Spinal cord (tissue), 10 donors: ENCODE measurements around the gene TCTN2. TPM values are rescaled to one million over a fixed set of nuclear protein-coding genes. Genes with fewer than 3 reads are reported as not detected.

Experiments used
- DNase-seq, 6 donors: peaks; one replicate each; pipeline versions ENCODE4 v3.0.0 to v3.0.0-alpha.2; 2013 to 2015; ENCODE audit warnings: low spot score in 6 of 6, low read depth in 4 of 6
- H3K27ac ChIP-seq: one replicate; pipeline ENCODE4 v1.5.1; 2013; ENCODE audit warnings: low read depth, low read length, control low read depth
- H3K27me3 ChIP-seq: one replicate; pipeline ENCODE4 v1.6.1; 2013; ENCODE audit warnings: low read length; ENCODE audit not compliant: control insufficient read depth, insufficient read depth
- H3K36me3 ChIP-seq: one replicate; pipeline ENCODE4 v1.6.1; 2013; ENCODE audit warnings: low read length; ENCODE audit not compliant: control insufficient read depth, insufficient read depth
- H3K4me1 ChIP-seq: one replicate; pipeline ENCODE4 v1.6.1; 2013; ENCODE audit warnings: low read length; ENCODE audit not compliant: control insufficient read depth, insufficient read depth
- H3K4me3 ChIP-seq: one replicate; pipeline ENCODE4 v1.5.1; 2013; ENCODE audit warnings: low read depth, low read length, control low read depth
- H3K9me3 ChIP-seq: one replicate; pipeline ENCODE4 v1.6.1; 2013; ENCODE audit warnings: low read length; ENCODE audit not compliant: control insufficient read depth, insufficient read depth
- WGBS: methylation state at CpG from one replicate; pipeline ENCODE4 v1.1.5; 2013; ENCODE audit warnings: missing lambda C conversion rate; ENCODE audit not compliant: insufficient coverage; 5-methylcytosine and 5-hydroxymethylcytosine counted together
- long read RNA-seq, 4 donors: transcript quantifications; one replicate each; lab custom pipeline, GENCODE V29; 2026
- polyA plus RNA-seq, 2 donors: library from polyadenylated mRNA; unstranded; fragments of 120-200 nt; gene quantifications; one replicate each; pipeline ENCODE4 v1.2.1, GENCODE V29; 2013; ENCODE audit not compliant: insufficient read length in 2 of 2
- total RNA-seq, 2 donors: library from RNA; depleted of rRNA in 1 of 2; stranded (reverse); fragments of 120-200 nt in 1 of 2; fragments of >200 nt in 1 of 2; gene quantifications; one replicate each; pipeline versions ENCODE4 v1.2.3 to v1.2.4, GENCODE V29; 2013 to 2014
- donor health status: healthy.

TCTN2 gene
- 10 to 100 TPM; 14.0 to 26.2 TPM for total RNA-seq
- 10 to 100 TPM; 17.0 to 22.3 TPM for polyA plus RNA-seq
- long read RNA-seq, donor 1, partial matches to known transcripts: 0 of 1 reads
- long read RNA-seq, donor 1, other reads (novel, unspliced or antisense): 0 of 1 reads
- long read RNA-seq, donor 2, partial matches to known transcripts: 5 of 5 reads
- long read RNA-seq, donor 2, other reads (novel, unspliced or antisense): 0 of 5 reads
- long read RNA-seq, donor 3, partial matches to known transcripts: 0 of 1 reads
- long read RNA-seq, donor 3, other reads (novel, unspliced or antisense): 0 of 1 reads
- long read RNA-seq, donor 4, partial matches to known transcripts: 0 of 1 reads
- long read RNA-seq, donor 4, other reads (novel, unspliced or antisense): 0 of 1 reads

- Histone ChIP-seq H3K9me3 (no peaks in the 10 kb centered on the region), H3K36me3 (peaks cover 22% of the 10 kb centered on the region), H3K27me3 (no peaks in the 10 kb centered on the region), H3K4me1 (peaks cover 17% of the 10 kb centered on the region), H3K4me3 (peak within 1 kb of the TSS; percentile 96), H3K27ac (no peak within 1 kb of the TSS)
- peak; percentile 69 to 98 (median 88) for DNase-seq
- 0% methylated on average over 44 of the region's 53 CpGs for WGBS
Observed at GRCh38 chr12:123670882-123671728, at the start of gene TCTN2. Gene TCTN2 (plus strand): TSS chr12:123671113. CDS start chr12:123671241, 128 bp downstream.

- Histone ChIP-seq H3K9me3 (no peaks in the 10 kb centered on the region), H3K36me3 (peaks cover 73% of the 10 kb centered on the region), H3K4me1 (no peaks in the 10 kb centered on the region), H3K27ac (no peak overlapping the region), H3K27me3 (no peaks in the 10 kb centered on the region), H3K4me3 (no peak overlapping the region)
- 89% methylated on average over 12 of the region's 15 CpGs for WGBS
- DNase-seq: no peak
Observed at GRCh38 chr12:123621619-123622530, 49.0 kb upstream of the TCTN2 start.

- peak within 1 kb of the TSS; percentile 98 for H3K4me3 ChIP-seq
- H3K4me1 ChIP-seq: peaks cover 14% of the 10 kb centered on the region
- WGBS: 0% methylated on average over 45 of the region's 52 CpGs
Observed at GRCh38 chr12:123633379-123634141, 37.4 kb upstream of the TCTN2 start, which contains the start of the genes EIF2B1 and GTF2H3. Gene EIF2B1 (minus strand): TSS chr12:123633686. CDS start chr12:123633557, 129 bp downstream. Gene GTF2H3 (plus strand): TSS chr12:123633829. CDS start chr12:123633860, 31 bp downstream.

GRCh38 chr12:123634142-123634561 lies 36.8 kb upstream of the TCTN2 start:
- H3K27ac ChIP-seq: peak overlapping the region; percentile 83
- 25% methylated on average over 17 of the region's 19 CpGs for WGBS
- no peaks in the 10 kb centered on the region for H3K9me3 ChIP-seq
- H3K4me1 ChIP-seq: peaks cover 14% of the 10 kb centered on the region
- no peak for DNase-seq
- peaks cover 28% of the 10 kb centered on the region for H3K36me3 ChIP-seq
- peak overlapping the region; percentile 98 for H3K4me3 ChIP-seq
- no peaks in the 10 kb centered on the region for H3K27me3 ChIP-seq

More at GRCh38 chr12:123633379-123634141, 37.4 kb upstream of the TCTN2 start, which contains the start of the genes EIF2B1 and GTF2H3:
- peak; percentile 93 to 99 (median 94) for DNase-seq
- Histone ChIP-seq H3K27ac (peak within 1 kb of the TSS; percentile 83), H3K36me3 (peaks cover 34% of the 10 kb centered on the region), H3K9me3 (no peaks in the 10 kb centered on the region), H3K27me3 (no peaks in the 10 kb centered on the region)

- no peak for DNase-seq
- Histone ChIP-seq H3K27ac (no peak overlapping the region), H3K9me3 (no peaks in the 10 kb centered on the region), H3K4me3 (no peak overlapping the region), H3K27me3 (no peaks in the 10 kb centered on the region), H3K36me3 (peaks cover 38% of the 10 kb centered on the region), H3K4me1 (no peaks in the 10 kb centered on the region)
- no CpG with 5 or more reads among the region's 7 CpGs for WGBS
Observed at GRCh38 chr12:123643911-123644310, 27.0 kb upstream of the TCTN2 start.

- WGBS: 90% methylated on average over 2 of the region's 3 CpGs
- Histone ChIP-seq H3K9me3 (no peaks in the 10 kb centered on the region), H3K27me3 (no peaks in the 10 kb centered on the region), H3K4me3 (no peak overlapping the region), H3K27ac (no peak overlapping the region), H3K4me1 (no peaks in the 10 kb centered on the region), H3K36me3 (peaks cover 41% of the 10 kb centered on the region)
- DNase-seq: peak in 1 of 6 donors; percentile 84
Observed at GRCh38 chr12:123645380-123645779, 25.5 kb upstream of the TCTN2 start.

- H3K4me3 ChIP-seq: no peak overlapping the region
- H3K27me3 ChIP-seq: no peaks in the 10 kb centered on the region
- no peak overlapping the region for H3K27ac ChIP-seq
- peaks cover 41% of the 10 kb centered on the region for H3K36me3 ChIP-seq
- no CpG with 5 or more reads among the region's 5 CpGs for WGBS
- H3K4me1 ChIP-seq: no peaks in the 10 kb centered on the region
- H3K9me3 ChIP-seq: no peaks in the 10 kb centered on the region
- DNase-seq: peak in 2 of 6 donors; percentile 4 to 97
Observed at GRCh38 chr12:123645878-123646277, 25.0 kb upstream of the TCTN2 start.

- no peak overlapping the region for H3K27ac ChIP-seq
- 98% methylated on average over 3 of the region's 5 CpGs for WGBS
- H3K4me3 ChIP-seq: no peak overlapping the region
- no peaks in the 10 kb centered on the region for H3K9me3 ChIP-seq
- peak in 1 of 6 donors; percentile 83 for DNase-seq
- peaks cover 33% of the 10 kb centered on the region for H3K36me3 ChIP-seq
- no peaks in the 10 kb centered on the region for H3K4me1 ChIP-seq
- H3K27me3 ChIP-seq: no peaks in the 10 kb centered on the region
Observed at GRCh38 chr12:123648401-123648800, 22.5 kb upstream of the TCTN2 start.
